H1 (cell line): ENCODE results near the gene HIVEP3. TPM values are rescaled to one million over a fixed set of nuclear protein-coding genes. Genes with fewer than 3 reads are reported as not detected.

Experiments
- CTCF ChIA-PET: fragments of 300-600 bp; sonication (Branson Sonifier 250); formaldehyde crosslinking; loops from one replicate; lab custom pipeline; 2021; ENCODE audit not compliant: partially characterized antibody; lab: Charles Lee
- POLR2A ChIA-PET: fragments of 300-600 bp; sonication (Branson Sonifier 250); formaldehyde crosslinking; loops from one replicate; lab custom pipeline; 2021; ENCODE audit warnings: inconsistent platforms; ENCODE audit not compliant: partially characterized antibody; lab: Charles Lee
- DNase-seq, 2 experiments: peaks; one replicate each; pipeline versions ENCODE4 v3.0.0 to v3.0.0-alpha.2; 2010 to 2022; ENCODE audit warnings: low spot score in 2 of 2, low read depth in 1 of 2, mixed read lengths in 1 of 2
- FAIRE-seq: peaks from 2 replicates; lab custom pipeline; 2011; peaks lifted over from hg19 to GRCh38; lab: Jason Lieb, UNC
- H2AFZ ChIP-seq: 2 replicates; pipeline ENCODE4 v1.8.1; 2012; ENCODE audit warnings: low read length, inconsistent platforms
- H2AK5ac ChIP-seq: 2 replicates; pipeline ENCODE4 v1.6.1; 2013; ENCODE audit warnings: low read depth, low read length
- H2BK120ac ChIP-seq: replicated peaks from 2 replicates; pipeline ENCODE3; 2013; ENCODE audit warnings: low read depth, low read length, inconsistent platforms
- H2BK12ac ChIP-seq: 2 replicates; pipeline ENCODE4 v1.6.1; 2013; ENCODE audit warnings: low read depth, low read length
- H2BK15ac ChIP-seq: 2 replicates; pipeline ENCODE4 v1.6.1; 2013; ENCODE audit warnings: low read length
- H2BK20ac ChIP-seq: 2 replicates; pipeline ENCODE4 v1.6.1; 2013; ENCODE audit warnings: low read length
- H2BK5ac ChIP-seq: 2 replicates; pipeline ENCODE4 v1.6.1; 2013; ENCODE audit warnings: low read depth, low read length
- H3K14ac ChIP-seq: 2 replicates; pipeline ENCODE4 v1.6.1; 2013; ENCODE audit warnings: inconsistent platforms; ENCODE audit not compliant: insufficient read length
- H3K18ac ChIP-seq: 2 replicates; pipeline ENCODE4 v1.6.1; 2013; ENCODE audit warnings: low read length; ENCODE audit errors: extremely low read depth
- H3K23ac ChIP-seq: 2 replicates; pipeline ENCODE4 v1.6.1; 2013; ENCODE audit warnings: inconsistent platforms; ENCODE audit not compliant: insufficient read length
- H3K23me2 ChIP-seq: 2 replicates; pipeline ENCODE4 v1.6.1; 2013; ENCODE audit warnings: low read depth, low read length
- H3K27ac ChIP-seq: 2 replicates; pipeline ENCODE4 v1.6.1; 2011; ENCODE audit warnings: low read depth, low read length, inconsistent platforms
- H3K27me3 ChIP-seq, 4 experiments: replicated peaks in 1 of 4; 1 replicate in 1 of 4; 2 replicates in 3 of 4; pipeline versions ENCODE4 v1.6.1 to v1.8.1; 2011 to 2013; ENCODE audit warnings: low read length in 3 of 4, mild to moderate bottlenecking in 3 of 4, inconsistent platforms in 2 of 4, mixed read lengths in 2 of 4, moderate library complexity in 1 of 4; ENCODE audit not compliant: control insufficient read depth in 3 of 4, insufficient read depth in 3 of 4; ENCODE audit errors: extremely low read depth in 1 of 4
- H3K36me3 ChIP-seq, 4 experiments: 2 replicates each; pipeline versions ENCODE4 v1.6.1 to v1.8.1; 2011 to 2013; ENCODE audit warnings: mild to moderate bottlenecking in 4 of 4, low read length in 3 of 4, moderate library complexity in 2 of 4, control low read depth in 1 of 4, inconsistent platforms in 1 of 4; ENCODE audit not compliant: insufficient read depth in 4 of 4, control insufficient read depth in 2 of 4
- H3K4ac ChIP-seq: replicated peaks from 2 replicates; pipeline ENCODE3; 2013; ENCODE audit warnings: low read length, low read depth, mixed read lengths, inconsistent platforms; ENCODE audit not compliant: insufficient read length
- H3K4me1 ChIP-seq, 4 experiments: replicated peaks in 1 of 4; 1 replicate in 1 of 4; 2 replicates in 3 of 4; pipeline versions ENCODE4 v1.6.1 to v1.8.1; 2011 to 2013; ENCODE audit warnings: low read length in 3 of 4, inconsistent platforms in 2 of 4, mixed read lengths in 1 of 4; ENCODE audit not compliant: insufficient read depth in 4 of 4, control insufficient read depth in 3 of 4
- H3K4me2 ChIP-seq, 2 experiments: 2 replicates each; pipeline versions ENCODE4 v1.6.1 to v1.8.1; 2011 to 2013; ENCODE audit warnings: low read depth in 2 of 2, low read length in 2 of 2, control low read depth in 1 of 2, inconsistent platforms in 1 of 2, mild to moderate bottlenecking in 1 of 2; ENCODE audit not compliant: insufficient read depth in 1 of 2
- H3K4me3 ChIP-seq, 4 experiments: fragments of 200-600, 300-600 bp in 1 of 4; sonication (generic), shearing (Covaris generic), sonication (Bioruptor Twin) in 1 of 4; 2 replicates each; pipeline versions ENCODE4 v1.5.1 to v1.8.1; 2011 to 2016; ENCODE audit warnings: low read length in 4 of 4, low read depth in 3 of 4, control low read depth in 2 of 4, inconsistent platforms in 2 of 4, mild to moderate bottlenecking in 2 of 4, mixed read lengths in 1 of 4, moderate library complexity in 1 of 4; ENCODE audit not compliant: insufficient read depth in 2 of 4; ENCODE audit errors: extremely low read depth in 1 of 4
- H3K56ac ChIP-seq: replicated peaks from 2 replicates; pipeline ENCODE3; 2013; ENCODE audit warnings: low read depth, mild to moderate bottlenecking, mixed read lengths, low read length, inconsistent platforms; ENCODE audit not compliant: insufficient read length
- H3K79me1 ChIP-seq: 2 replicates; pipeline ENCODE4 v1.6.1; 2013; ENCODE audit warnings: low read depth, low read length, control low read depth
- H3K79me2 ChIP-seq, 2 experiments: 2 replicates each; pipeline versions ENCODE4 v1.6.1 to v1.8.1; 2012 to 2013; ENCODE audit warnings: low read length in 2 of 2, mild to moderate bottlenecking in 2 of 2, inconsistent platforms in 1 of 2; ENCODE audit not compliant: insufficient read depth in 2 of 2, control insufficient read depth in 1 of 2
- H3K9ac ChIP-seq, 4 experiments: replicated peaks in 1 of 4; 1 replicate in 1 of 4; 2 replicates in 3 of 4; pipeline versions ENCODE4 v1.6.1 to v1.8.1; 2011 to 2013; ENCODE audit warnings: low read depth in 3 of 4, low read length in 3 of 4, control low read depth in 2 of 4, mild to moderate bottlenecking in 2 of 4, moderate library complexity in 2 of 4, inconsistent platforms in 1 of 4; ENCODE audit errors: extremely low read depth in 1 of 4
- H3K9me3 ChIP-seq, 2 experiments: 2 replicates each; pipeline versions ENCODE4 v1.6.1 to v1.8.1; 2012 to 2013; ENCODE audit warnings: mild to moderate bottlenecking in 2 of 2, moderate library complexity in 2 of 2, control low read depth in 1 of 2, inconsistent platforms in 1 of 2, low read depth in 1 of 2, low read length in 1 of 2, mixed read lengths in 1 of 2; ENCODE audit not compliant: insufficient read depth in 2 of 2
- H4K20me1 ChIP-seq, 2 experiments: replicated peaks in 1 of 2; 2 replicates each; pipeline versions ENCODE3 to v1.8.1; 2011 to 2013; ENCODE audit warnings: inconsistent platforms in 2 of 2, low read length in 2 of 2, mild to moderate bottlenecking in 1 of 2; ENCODE audit not compliant: insufficient read depth in 2 of 2, control insufficient read depth in 1 of 2
- H4K5ac ChIP-seq: 2 replicates; pipeline ENCODE4 v1.6.1; 2013; ENCODE audit warnings: low read length, low read depth, mixed read lengths, inconsistent platforms; ENCODE audit not compliant: insufficient read length
- H4K8ac ChIP-seq: 2 replicates; pipeline ENCODE4 v1.8.0; 2013; ENCODE audit warnings: mild to moderate bottlenecking, moderate library complexity, low read length, inconsistent platforms; ENCODE audit not compliant: insufficient read depth; ENCODE audit errors: extremely low read depth
- H4K91ac ChIP-seq: replicated peaks from 2 replicates; pipeline ENCODE3; 2013; ENCODE audit warnings: low read length, mixed read lengths, inconsistent platforms; ENCODE audit not compliant: insufficient read length
- EZH2 ChIP-seq: fragments of 200-600 bp; sonication (generic); IDR thresholded peaks from 2 replicates; pipeline ENCODE4 v1.7.1; 2012; ENCODE audit warnings: low read depth, mild to moderate bottlenecking, moderate library complexity, low read length, inconsistent platforms; ENCODE audit not compliant: severe bottlenecking
- KDM5A ChIP-seq: fragments of 200-600 bp; IDR thresholded peaks from 2 replicates; pipeline ENCODE4 v1.7.1; 2012; ENCODE audit warnings: mild to moderate bottlenecking, low read length, inconsistent platforms, mixed read lengths
- POLR2A ChIP-seq, 2 experiments: IDR thresholded peaks; 1 replicate in 1 of 2; 2 replicates in 1 of 2; pipeline ENCODE4 v1.6.1; 2011; ENCODE audit warnings: low read depth in 2 of 2, low read length in 2 of 2, mild to moderate bottlenecking in 2 of 2; ENCODE audit errors: control extremely low read depth in 1 of 2
- POU5F1 ChIP-seq: IDR thresholded peaks from 2 replicates; pipeline ENCODE4 v1.6.1; 2011; ENCODE audit warnings: low read depth, mild to moderate bottlenecking, low read length, moderate library complexity
- SIN3A ChIP-seq, 2 experiments: IDR thresholded peaks in 1 of 2; conservative IDR thresholded peaks in 1 of 2; 2 replicates each; pipeline ENCODE4 v1.6.1; 2011 to 2012; ENCODE audit warnings: low read length in 2 of 2, improper control_type of control experiment in 1 of 2, low read depth in 1 of 2, mild to moderate bottlenecking in 1 of 2
- SIX5 ChIP-seq: IDR thresholded peaks from 2 replicates; pipeline ENCODE4 v1.6.1; 2011; ENCODE audit warnings: mild to moderate bottlenecking, low read depth, low read length
- WGBS, 2 experiments: shearing (Covaris generic) in 1 of 2; methylation state at CpG; one replicate each; pipeline versions ENCODE4 v1.1.6 to v1.1.7; 2013 to 2015; ENCODE audit warnings: low lambda C conversion rate in 2 of 2, mixed read lengths in 2 of 2, inconsistent platforms in 1 of 2, low coverage in 1 of 2, missing lambda C conversion rate in 1 of 2; ENCODE audit not compliant: insufficient replicate concordance in 2 of 2, insufficient coverage in 1 of 2, insufficient read length in 1 of 2; ENCODE audit errors: extremely low coverage in 1 of 2, missing lambda C conversion rate in 1 of 2; 5-methylcytosine and 5-hydroxymethylcytosine counted together
- polyA plus RNA-seq, 7 experiments: library from polyadenylated mRNA; depleted of rRNA in 3 of 7; stranded (reverse) in 5 of 7; unstranded in 2 of 7; fragments of >200 nt in 5 of 7; fragments of 200-250 nt in 2 of 7; gene quantifications; 1 replicate in 5 of 7; 2 replicates in 1 of 7; 4 replicates in 1 of 7; pipeline versions ENCODE4 v1.2.1 to v1.2.3, GENCODE V29; 2011 to 2013; ENCODE audit warnings: missing spikeins in 2 of 7, mixed read lengths in 2 of 7
- total RNA-seq: library from RNA; stranded (reverse); fragmentation: NEBNext Ultra II Directional; extraction: Animal tissue kit (Norgen Biotek cat#: 25700); gene quantifications from 2 replicates; pipeline ENCODE4 v1.2.1, GENCODE V29; 2021

The HIVEP3 gene
- total and polyA plus RNA-seq, 2 of the 8 experiments (the other 6 are each of a cell fraction or from before 2014, with no cell fraction given) = 0.24 to 0.69 TPM

- Histone ChIP-seq H2AK5ac (no peak overlapping the region), H2AFZ (no peak overlapping the region), H2BK20ac (no peak overlapping the region), H2BK15ac (no peak overlapping the region), H3K4ac (no peak overlapping the region), H2BK5ac (no peak overlapping the region), H3K4me3 (no peak overlapping the region), H3K79me1 (no peaks in the 10 kb centered on the region), H3K27ac (no peak overlapping the region), H3K56ac (no peak overlapping the region), H4K20me1 (no peaks in the 10 kb centered on the region), H3K4me2 (no peak overlapping the region), H2BK12ac (no peak overlapping the region), H3K9me3 (no peaks in the 10 kb centered on the region), H3K18ac (no peak overlapping the region), H3K9ac (no peak overlapping the region), H3K27me3 (no peaks in the 10 kb centered on the region), H4K8ac (no peak overlapping the region), H4K5ac (no peak overlapping the region), H3K23ac (no peak overlapping the region), H3K79me2 (no peaks in the 10 kb centered on the region), H2BK120ac (no peak overlapping the region), H3K36me3 (no peaks in the 10 kb centered on the region), H3K14ac (no peak overlapping the region), H3K23me2 (no peaks in the 10 kb centered on the region)
- 93% methylated on average over 15 of the region's 15 CpGs; no CpG with 5 or more reads in 1 of the 2 experiments for WGBS, 2 experiments
- CTCF ChIA-PET = interaction anchor here (1.2 to 3.9 kb wide), 4 partner anchors 10 to 157 kb away, joined by 3 to 15 read pairs (median 3); no protein-coding TSS in a partner anchor
- POLR2A ChIA-PET = no interaction called here
- FAIRE-seq (no peak), DNase-seq (no peak)
- TF ChIP-seq SIN3A (conservative IDR thresholded peaks at IDR 0.05 in 1 of 2, IDR thresholded peaks at IDR 0.05 in 1 of 2; ENCODE audit: low read depth in 1 of 2, low read length in 2 of 2) = no peak
- TF ChIP-seq POU5F1 = no peak
- no peak for TF ChIP-seq POLR2A (IDR thresholded peaks at IDR 0.05; ENCODE audit: control extremely low read depth in 1 of 2, low read depth in 2 of 2, low read length in 2 of 2)
- no peak for TF ChIP-seq SIX5
- TF ChIP-seq EZH2 = no peak
- no peak for TF ChIP-seq KDM5A
- TF ChIP-seq, all 59 proteins: peak for 0
- Histone ChIP-seq H4K91ac (no peak overlapping the region), H3K4me1 (peaks cover 0 to 7% (median 1%) of the 10 kb centered on the region in 4 experiments; a peak in 2 of 7 replicates)
These were observed 247.5 kb downstream of the HIVEP3 start for GRCh38 chr1:41671116-41671755.
